Ovary (tissue), 3 donors: Measurements from ENCODE around the gene CHST13.

Experiments
- POLR2A ChIP-seq: fragments of 450-650 bp; IDR thresholded peaks from one replicate; pipeline ENCODE4 v1.6.1; 2017; ENCODE audit warnings: antibody characterized with exemption, mild to moderate bottlenecking, moderate library complexity
- TF ChIP-seq, protein P1 (sequence below), 3 donors: fragments of 450-650 bp in 2 of 3; fragments of 200-600 bp in 1 of 3; IDR thresholded peaks; one replicate each; pipeline versions ENCODE4 v1.5.1 to v1.8.0; 2016 to 2022; ENCODE audit warnings: antibody characterized with exemption in 3 of 3, mild to moderate bottlenecking in 1 of 3
- donor health status: DM: no; HTN: no; CAD: no.

DNA sequence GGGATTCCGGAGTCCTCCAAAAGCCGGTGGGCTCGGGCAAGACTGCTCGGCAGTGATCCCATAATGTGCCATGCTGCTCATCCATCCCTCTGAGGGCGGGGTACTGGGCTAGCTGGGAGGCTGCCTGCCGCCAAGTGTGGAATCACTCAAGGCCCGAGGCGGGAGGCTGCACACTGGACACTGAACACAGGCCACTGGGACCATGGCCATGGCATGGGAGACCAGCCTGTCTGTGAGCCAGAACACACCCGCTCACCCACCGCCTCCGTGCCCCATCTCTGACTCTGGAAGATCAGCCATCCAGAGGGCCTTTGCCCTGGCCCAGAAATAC is 33.4 kb downstream of the CHST13 start:
- TF ChIP-seq, protein P1, sequence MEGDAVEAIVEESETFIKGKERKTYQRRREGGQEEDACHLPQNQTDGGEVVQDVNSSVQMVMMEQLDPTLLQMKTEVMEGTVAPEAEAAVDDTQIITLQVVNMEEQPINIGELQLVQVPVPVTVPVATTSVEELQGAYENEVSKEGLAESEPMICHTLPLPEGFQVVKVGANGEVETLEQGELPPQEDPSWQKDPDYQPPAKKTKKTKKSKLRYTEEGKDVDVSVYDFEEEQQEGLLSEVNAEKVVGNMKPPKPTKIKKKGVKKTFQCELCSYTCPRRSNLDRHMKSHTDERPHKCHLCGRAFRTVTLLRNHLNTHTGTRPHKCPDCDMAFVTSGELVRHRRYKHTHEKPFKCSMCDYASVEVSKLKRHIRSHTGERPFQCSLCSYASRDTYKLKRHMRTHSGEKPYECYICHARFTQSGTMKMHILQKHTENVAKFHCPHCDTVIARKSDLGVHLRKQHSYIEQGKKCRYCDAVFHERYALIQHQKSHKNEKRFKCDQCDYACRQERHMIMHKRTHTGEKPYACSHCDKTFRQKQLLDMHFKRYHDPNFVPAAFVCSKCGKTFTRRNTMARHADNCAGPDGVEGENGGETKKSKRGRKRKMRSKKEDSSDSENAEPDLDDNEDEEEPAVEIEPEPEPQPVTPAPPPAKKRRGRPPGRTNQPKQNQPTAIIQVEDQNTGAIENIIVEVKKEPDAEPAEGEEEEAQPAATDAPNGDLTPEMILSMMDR (IDR thresholded peaks at IDR 0.05) = no peak
- no peak for TF ChIP-seq POLR2A
